ENCODE measurements around the gene OR5H2.

- TF ChIP-seq EZH2 (IDR thresholded peaks at IDR 0.05; ENCODE audit: borderline replicate concordance, low read depth, low read length, poor library complexity, severe bottlenecking) (no peak), CTCF (conservative IDR thresholded peaks at IDR 0.05; ENCODE audit: low read depth, low read length) (peak; percentile 76)
Observed at GRCh38 chr3:98329392-98330124, 47.3 kb downstream of the OR5H2 start.
